Measurements from ENCODE around the gene ACSM3. TPM values are rescaled to one million over a fixed set of nuclear protein-coding genes. Genes with fewer than 3 reads are reported as not detected.

The ACSM3 gene
- total and polyA plus RNA-seq, 9 of the 15 experiments (the other 6 are each of a cell fraction or from before 2014, with no cell fraction given), result 112 to 420 (median 182) TPM

- TF ChIP-seq NONO (IDR thresholded peaks at IDR 0.05; ENCODE audit: low read depth in 2 of 2, low read length in 1 of 2) (no peak), KLF13 (tag; IDR thresholded peaks at IDR 0.05; ENCODE audit: borderline replicate concordance, low read depth) (no peak), ZBTB8A (IDR thresholded peaks at IDR 0.05; ENCODE audit: partially characterized antibody) (no peak), GATAD2A (IDR thresholded peaks at IDR 0.05) (no peak), HDAC2 (IDR thresholded peaks at IDR 0.05) (0 out of 2 replicates have a peak, but pooled peaks have one; percentile 42), ZNF551 (CRISPR knock-in tag; IDR thresholded peaks at IDR 0.05) (no peak), FOXJ3 (CRISPR knock-in tag; IDR thresholded peaks at IDR 0.05) (no peak), CREB5 (CRISPR knock-in tag; IDR thresholded peaks at IDR 0.05) (no peak), ZNF197 (CRISPR knock-in tag; IDR thresholded peaks at IDR 0.05; ENCODE audit: low read depth) (peak; percentile 43; the same call in 1 of the 2 replicates), USF1 (CRISPR knock-in tag; IDR thresholded peaks at IDR 0.05) (no peak), TAF1 (IDR thresholded peaks at IDR 0.05; ENCODE audit: control insufficient read depth, extremely low read depth, insufficient read depth, low read length, severe bottlenecking) (no peak), ZNF764 (CRISPR knock-in tag; IDR thresholded peaks at IDR 0.05; ENCODE audit: low read depth) (no peak), CBX1 (IDR thresholded peaks at IDR 0.05; ENCODE audit: low read depth) (no peak), CHD2 (IDR thresholded peaks at IDR 0.05; ENCODE audit: low read depth, low read length) (no peak), ARID1B (IDR thresholded peaks at IDR 0.05) (peak; percentile 94), ZNF449 (CRISPR knock-in tag; IDR thresholded peaks at IDR 0.05) (no peak), COPS2 (conservative IDR thresholded peaks at IDR 0.05) (no peak), ZNF140 (CRISPR knock-in tag; IDR thresholded peaks at IDR 0.05) (no peak), ZNF324 (CRISPR knock-in tag; IDR thresholded peaks at IDR 0.05) (no peak), MCM3 (IDR thresholded peaks at IDR 0.05) (no peak), HNRNPK (IDR thresholded peaks at IDR 0.05; ENCODE audit: low read depth, low read length, poor library complexity, severe bottlenecking) (no peak), DNMT1 (IDR thresholded peaks at IDR 0.05) (no peak), GABPB1 (CRISPR knock-in tag; IDR thresholded peaks at IDR 0.05) (no peak), RHOXF2B (CRISPR knock-in tag; conservative IDR thresholded peaks at IDR 0.05) (no peak), IRF1 (CRISPR knock-in tag; IDR thresholded peaks at IDR 0.05; ENCODE audit: borderline replicate concordance) (no peak), FOXK2 (conservative IDR thresholded peaks at IDR 0.05 in 1 of 2, IDR thresholded peaks at IDR 0.05 in 1 of 2; ENCODE audit: low read depth in 2 of 2) (peak in 1 of 2 experiments; percentile 59; a peak in 2 of 4 replicates), XRCC5 (IDR thresholded peaks at IDR 0.05; ENCODE audit: low read depth, low read length) (no peak), SNRNP70 (optimal IDR thresholded peaks at IDR 0.05; ENCODE audit: low read depth, low read length) (no peak)
Measured at GRCh38 chr16:20744922-20745440, 18.8 kb upstream of the ACSM3 start (continued).

Measured in K562 (cell line).